ENCODE measurements around the gene CNNM1. TPM values are rescaled to one million over a fixed set of nuclear protein-coding genes. Genes with fewer than 3 reads are reported as not detected.

Gene CNNM1
- total RNA-seq, 1 donor = 0.09 TPM

- DNase-seq (ENCODE audit: low read depth) = no peak
- TF ChIP-seq CTCF (IDR thresholded peaks at IDR 0.05; ENCODE audit: insufficient read depth, low read length) = no peak
- no peak overlapping the region for H3K4me3 ChIP-seq (ENCODE audit: low read depth, low read length)
These were observed 36.6 kb downstream of the CNNM1 start for GRCh38 chr10:99365736-99366135.

- DNase-seq (ENCODE audit: low read depth) = no peak
- no peak overlapping the region for H3K4me3 ChIP-seq (ENCODE audit: low read depth, low read length)
- TF ChIP-seq CTCF (IDR thresholded peaks at IDR 0.05; ENCODE audit: insufficient read depth, low read length) = no peak
These were observed 37.5 kb downstream of the CNNM1 start for GRCh38 chr10:99366666-99367065.

GRCh38 chr10:99368646-99369045, 39.5 kb downstream of the CNNM1 start:
- no peak overlapping the region for H3K4me3 ChIP-seq (ENCODE audit: low read depth, low read length)
- no peak for TF ChIP-seq CTCF (IDR thresholded peaks at IDR 0.05; ENCODE audit: insufficient read depth, low read length)
- DNase-seq (ENCODE audit: low read depth) = no peak

- no peak for TF ChIP-seq CTCF (IDR thresholded peaks at IDR 0.05; ENCODE audit: insufficient read depth, low read length)
- H3K4me3 ChIP-seq (ENCODE audit: low read depth, low read length) = no peak overlapping the region
- DNase-seq (ENCODE audit: low read depth) = no peak
These were observed 40.0 kb downstream of the CNNM1 start for GRCh38 chr10:99369126-99369525.

- no peak overlapping the region for H3K4me3 ChIP-seq (ENCODE audit: low read depth, low read length)
- no peak for DNase-seq (ENCODE audit: low read depth)
- no peak for TF ChIP-seq CTCF (IDR thresholded peaks at IDR 0.05; ENCODE audit: insufficient read depth, low read length)
These were observed 40.4 kb downstream of the CNNM1 start for GRCh38 chr10:99369551-99369950.

GRCh38 chr10:99370993-99371392, 41.8 kb downstream of the CNNM1 start:
- DNase-seq (ENCODE audit: low read depth) = peak; percentile 27
- TF ChIP-seq CTCF (IDR thresholded peaks at IDR 0.05; ENCODE audit: insufficient read depth, low read length) = peak; percentile 38

GRCh38 chr10:99372546-99373271, 43.6 kb downstream of the CNNM1 start:
- peak; percentile 48 for DNase-seq (ENCODE audit: low read depth)
- no peak for TF ChIP-seq CTCF (IDR thresholded peaks at IDR 0.05; ENCODE audit: insufficient read depth, low read length)
- H3K4me3 ChIP-seq (ENCODE audit: low read depth, low read length) = no peak overlapping the region

More at GRCh38 chr10:99370993-99371392, 41.8 kb downstream of the CNNM1 start:
- H3K4me3 ChIP-seq (ENCODE audit: low read depth, low read length) = no peak overlapping the region

Measured in fibroblast of the aortic adventitia (primary cell).